Tibial nerve (tissue), 4 donors: ENCODE data around the gene SIGLEC6.

ENCODE experiments used
- CTCF ChIP-seq, 5 experiments: fragments of 200-600 bp in 3 of 5; fragments of 450-650 bp in 2 of 5; sonication (generic) in 3 of 5; IDR thresholded peaks; one replicate each; pipeline ENCODE4 v1.5.1; 2016 to 2019; ENCODE audit warnings: antibody characterized with exemption in 5 of 5, mild to moderate bottlenecking in 3 of 5, moderate library complexity in 2 of 5
- EP300 ChIP-seq, 2 donors: sonication (generic); formaldehyde crosslinking; IDR thresholded peaks; one replicate each; pipeline ENCODE4 v1.6.1; 2017; ENCODE audit warnings: antibody characterized with exemption in 2 of 2, mild to moderate bottlenecking in 1 of 2
- POLR2A ChIP-seq, 2 donors: fragments of 450-650 bp; IDR thresholded peaks; one replicate each; pipeline ENCODE4 v1.6.1; 2017; ENCODE audit warnings: antibody characterized with exemption in 2 of 2, mild to moderate bottlenecking in 2 of 2, moderate library complexity in 2 of 2

GRCh38 chr19:51524666-51525264 lies 6.7 kb downstream of the SIGLEC6 start:
- TF ChIP-seq POLR2A (IDR thresholded peaks at IDR 0.05) (no peak), CTCF (IDR thresholded peaks at IDR 0.05) (no peak), EP300 (IDR thresholded peaks at IDR 0.05) (no peak)
